ENCODE measurements around the gene TBX3.
"Not testable (repeated sequence)": the region's sequence is repeated elsewhere in the genome, so short reads cannot be mapped to it uniquely, and the experiment has no call there.

TBX3 gene

DNA sequence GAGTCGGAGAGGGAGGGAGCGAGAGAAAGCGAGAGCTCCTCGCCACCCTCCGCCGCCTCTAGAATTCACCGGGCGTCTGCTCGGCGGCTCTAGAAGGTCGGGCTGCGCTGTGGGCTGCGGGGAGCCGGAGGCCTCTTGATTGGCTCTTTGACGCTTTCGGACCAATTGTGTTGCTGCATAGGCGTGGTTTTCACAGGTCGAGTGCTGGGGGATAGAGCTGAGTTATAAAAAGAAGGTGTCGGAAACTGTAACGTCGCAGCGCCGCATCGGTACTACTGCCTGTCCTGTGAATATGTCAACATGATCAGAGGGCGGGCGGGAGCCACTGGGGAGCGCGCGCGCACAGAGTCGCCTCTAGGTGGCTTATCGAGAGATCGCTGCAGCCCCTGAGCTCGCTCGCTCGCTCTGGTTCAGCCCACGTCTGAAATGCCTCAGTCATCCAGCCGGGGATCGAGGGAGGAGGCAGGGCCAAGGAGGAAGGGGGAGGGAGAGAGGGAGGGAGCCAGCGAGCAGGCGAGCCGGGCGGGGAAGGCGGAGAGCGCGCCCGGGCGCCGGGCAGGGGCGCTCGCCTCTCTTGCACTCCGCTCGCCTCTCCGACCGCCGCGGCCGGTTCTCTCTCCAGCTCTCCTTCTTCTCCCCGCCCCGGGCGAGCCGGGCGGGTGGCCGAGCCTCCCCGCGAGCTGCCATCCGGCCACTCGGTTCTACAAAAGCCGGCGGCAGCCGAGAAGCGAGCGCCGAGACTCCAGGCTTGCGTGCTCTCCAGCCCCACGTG lies at the start of gene TBX3:
TSS of gene TBX3 (minus strand) at position 78 of the 772 bp plus-strand sequence. CDS start 975 bp downstream, outside the sequence.
- no peaks in the 10 kb centered on the region for H3K36me3 ChIP-seq (ENCODE audit: control insufficient read depth, insufficient read depth, low read length)
- no peak within 1 kb of the TSS for H3K9ac ChIP-seq (ENCODE audit: low read depth, low read length)
- peak within 1 kb of the TSS; percentile 48 for H3K4me3 ChIP-seq (ENCODE audit: low read depth, low read length)
- H3K9me3 ChIP-seq (ENCODE audit: control insufficient read depth, insufficient read depth, low read length) = no peaks in the 10 kb centered on the region
- H3K27me3 ChIP-seq (ENCODE audit: control insufficient read depth, insufficient read depth, low read length) = peaks cover 91% of the 10 kb centered on the region
- H3K4me1 ChIP-seq (ENCODE audit: control insufficient read depth, insufficient read depth, low read length) = peaks cover 9% of the 10 kb centered on the region

DNA sequence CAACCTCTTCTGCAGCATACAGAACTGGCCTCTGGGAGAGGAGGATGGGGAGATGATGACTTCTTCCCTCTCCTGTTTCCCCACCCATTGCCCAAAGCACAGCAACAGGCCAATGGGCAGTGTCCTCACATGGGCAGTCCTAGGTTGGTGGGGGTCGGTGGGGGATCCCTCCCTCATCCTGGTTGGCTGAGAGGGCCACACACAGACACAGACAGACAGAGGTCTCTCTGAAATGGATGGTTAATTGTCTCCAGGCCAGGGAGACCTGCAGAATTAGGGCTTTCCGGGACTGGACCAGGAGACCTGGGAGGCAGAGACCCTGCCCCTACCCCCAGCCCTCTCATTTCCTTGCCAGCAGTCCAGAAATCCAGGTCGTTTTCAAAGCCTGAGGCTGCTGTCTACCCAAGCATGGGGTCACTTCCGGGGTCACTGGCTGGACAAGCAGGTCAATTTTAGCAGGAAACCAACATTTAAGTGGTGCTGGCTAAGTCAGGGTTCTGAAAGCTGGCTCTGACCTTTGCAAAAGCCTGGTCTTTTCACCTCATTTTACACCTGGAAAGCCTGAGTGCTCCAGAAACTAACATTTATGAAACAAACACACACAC lies 48.6 kb upstream of the TBX3 start:
- H3K27me3 ChIP-seq (ENCODE audit: control insufficient read depth, insufficient read depth, low read length) = peaks cover 41% of the 10 kb centered on the region
- no peaks in the 10 kb centered on the region for H3K4me1 ChIP-seq (ENCODE audit: control insufficient read depth, insufficient read depth, low read length)
- H3K4me3 ChIP-seq (ENCODE audit: low read depth, low read length) = no peak overlapping the region
- no peak overlapping the region for H3K9ac ChIP-seq (ENCODE audit: low read depth, low read length)
- H3K36me3 ChIP-seq (ENCODE audit: control insufficient read depth, insufficient read depth, low read length) = no peaks in the 10 kb centered on the region
- no peaks in the 10 kb centered on the region for H3K9me3 ChIP-seq (ENCODE audit: control insufficient read depth, insufficient read depth, low read length)

DNA sequence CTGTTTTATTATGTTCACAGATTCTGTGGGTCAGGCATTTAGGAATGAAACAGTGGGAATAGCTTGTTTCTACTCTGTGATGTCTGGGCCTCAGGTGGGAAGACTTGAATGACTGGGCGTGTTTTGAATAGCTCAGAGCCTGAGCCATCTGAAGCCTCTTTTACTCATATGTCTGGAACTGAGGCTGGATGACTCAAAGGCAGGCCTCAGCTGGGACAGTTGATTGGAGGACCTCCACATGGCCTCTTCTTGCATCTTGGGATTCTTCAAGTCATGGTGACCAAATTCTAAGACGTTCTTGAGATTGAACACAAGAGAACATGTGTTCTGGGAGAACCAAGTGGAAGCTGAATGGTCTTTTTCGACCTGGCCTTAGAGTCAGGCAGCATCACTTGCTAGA lies 45.8 kb upstream of the TBX3 start:
- Histone ChIP-seq H3K9ac (ENCODE audit: low read depth, low read length) (no peak overlapping the region), H3K36me3 (ENCODE audit: control insufficient read depth, insufficient read depth, low read length) (no peaks in the 10 kb centered on the region)

DNA sequence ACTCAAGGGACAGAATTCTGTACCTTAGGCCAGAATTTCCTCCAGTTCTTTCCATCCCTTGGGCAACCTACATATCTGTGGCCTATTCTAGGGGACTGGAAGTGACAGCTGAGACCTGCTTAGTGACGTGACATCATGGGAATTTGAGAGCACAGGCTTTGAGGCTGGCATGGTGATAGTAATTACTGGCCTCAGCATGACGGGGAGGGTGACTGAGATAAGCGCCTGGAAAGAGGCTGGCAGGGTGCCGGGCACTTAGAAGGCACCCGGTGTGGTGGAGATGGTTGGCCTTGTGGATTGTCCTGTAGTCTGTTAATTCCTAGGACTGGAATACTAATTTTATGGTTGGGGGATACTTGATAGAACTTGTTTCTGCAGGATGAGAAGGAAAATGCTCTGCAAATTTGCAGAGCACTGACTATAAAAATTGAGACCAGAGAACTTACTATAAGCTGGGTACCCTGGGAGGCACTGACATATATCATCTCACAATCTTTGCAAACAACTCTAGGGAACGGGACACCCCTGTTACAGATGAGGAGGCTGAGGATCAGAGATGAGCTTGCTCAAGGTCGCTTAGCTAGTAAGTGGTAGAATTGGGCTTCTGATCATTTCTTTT lies 42.2 kb upstream of the TBX3 start:
- H3K9ac ChIP-seq (ENCODE audit: low read depth, low read length) = no peak overlapping the region
- H3K9me3 ChIP-seq (ENCODE audit: control insufficient read depth, insufficient read depth, low read length) = no peaks in the 10 kb centered on the region
- H3K4me1 ChIP-seq (ENCODE audit: control insufficient read depth, insufficient read depth, low read length) = no peaks in the 10 kb centered on the region
- H3K36me3 ChIP-seq (ENCODE audit: control insufficient read depth, insufficient read depth, low read length) = no peaks in the 10 kb centered on the region
- H3K4me3 ChIP-seq (ENCODE audit: low read depth, low read length) = no peak overlapping the region
- peaks cover 3% of the 10 kb centered on the region for H3K27me3 ChIP-seq (ENCODE audit: control insufficient read depth, insufficient read depth, low read length)

More for the DNA sequence above, 45.8 kb upstream of the TBX3 start:
- no peak overlapping the region for H3K4me3 ChIP-seq (ENCODE audit: low read depth, low read length)
- no peaks in the 10 kb centered on the region for H3K4me1 ChIP-seq (ENCODE audit: control insufficient read depth, insufficient read depth, low read length)
- no peaks in the 10 kb centered on the region for H3K9me3 ChIP-seq (ENCODE audit: control insufficient read depth, insufficient read depth, low read length)
- peaks cover 15% of the 10 kb centered on the region for H3K27me3 ChIP-seq (ENCODE audit: control insufficient read depth, insufficient read depth, low read length)

DNA sequence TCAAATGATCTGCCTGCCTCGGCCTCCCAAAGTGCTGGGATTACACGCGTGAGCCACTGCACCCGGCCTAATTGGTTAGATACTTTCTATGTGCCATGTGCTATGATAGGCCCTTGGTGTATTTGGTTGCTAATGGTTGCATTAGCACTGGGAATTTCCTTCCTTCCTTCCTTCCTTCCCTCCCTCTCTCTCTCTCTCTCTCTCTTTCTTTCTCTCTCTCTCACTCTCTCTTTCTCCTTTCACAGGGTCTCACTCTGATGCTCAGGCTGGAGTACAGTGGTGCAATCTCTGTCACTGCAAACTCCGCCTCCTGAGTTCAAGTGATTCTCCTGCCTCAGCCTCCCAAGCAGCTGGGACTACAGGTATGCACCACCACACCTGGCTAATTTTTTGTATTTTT lies 38.2 kb upstream of the TBX3 start:
- not testable (repeated sequence) for H3K27me3 ChIP-seq (ENCODE audit: control insufficient read depth, insufficient read depth, low read length); H3K9me3 ChIP-seq (ENCODE audit: control insufficient read depth, insufficient read depth, low read length); H3K9ac ChIP-seq (ENCODE audit: low read depth, low read length); H3K4me1 ChIP-seq (ENCODE audit: control insufficient read depth, insufficient read depth, low read length); H3K36me3 ChIP-seq (ENCODE audit: control insufficient read depth, insufficient read depth, low read length); H3K4me3 ChIP-seq (ENCODE audit: low read depth, low read length)

DNA sequence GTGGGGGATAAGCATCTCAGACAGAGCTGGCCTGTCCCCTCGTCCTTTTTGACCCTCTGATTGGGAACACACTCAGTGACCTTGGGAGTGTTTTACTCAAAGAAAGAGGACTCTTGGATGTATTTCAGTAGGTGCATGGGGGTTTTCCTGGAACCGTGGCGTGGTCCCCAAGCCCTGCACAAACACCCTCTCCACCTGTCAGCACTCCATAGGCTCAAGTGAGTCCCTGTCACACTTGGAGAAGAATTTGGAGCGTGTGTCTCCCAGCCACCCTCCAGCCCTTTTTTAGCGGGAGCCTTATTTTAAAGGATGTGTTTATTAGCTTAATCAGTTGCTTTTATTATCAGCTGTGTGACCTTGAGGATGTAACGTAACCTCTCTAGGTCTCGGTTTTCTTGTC lies 37.3 kb upstream of the TBX3 start:
- Histone ChIP-seq H3K9me3 (ENCODE audit: control insufficient read depth, insufficient read depth, low read length) (no peaks in the 10 kb centered on the region), H3K27me3 (ENCODE audit: control insufficient read depth, insufficient read depth, low read length) (peaks cover 3% of the 10 kb centered on the region), H3K9ac (ENCODE audit: low read depth, low read length) (no peak overlapping the region), H3K36me3 (ENCODE audit: control insufficient read depth, insufficient read depth, low read length) (no peaks in the 10 kb centered on the region), H3K4me3 (ENCODE audit: low read depth, low read length) (no peak overlapping the region), H3K4me1 (ENCODE audit: control insufficient read depth, insufficient read depth, low read length) (no peaks in the 10 kb centered on the region)

DNA sequence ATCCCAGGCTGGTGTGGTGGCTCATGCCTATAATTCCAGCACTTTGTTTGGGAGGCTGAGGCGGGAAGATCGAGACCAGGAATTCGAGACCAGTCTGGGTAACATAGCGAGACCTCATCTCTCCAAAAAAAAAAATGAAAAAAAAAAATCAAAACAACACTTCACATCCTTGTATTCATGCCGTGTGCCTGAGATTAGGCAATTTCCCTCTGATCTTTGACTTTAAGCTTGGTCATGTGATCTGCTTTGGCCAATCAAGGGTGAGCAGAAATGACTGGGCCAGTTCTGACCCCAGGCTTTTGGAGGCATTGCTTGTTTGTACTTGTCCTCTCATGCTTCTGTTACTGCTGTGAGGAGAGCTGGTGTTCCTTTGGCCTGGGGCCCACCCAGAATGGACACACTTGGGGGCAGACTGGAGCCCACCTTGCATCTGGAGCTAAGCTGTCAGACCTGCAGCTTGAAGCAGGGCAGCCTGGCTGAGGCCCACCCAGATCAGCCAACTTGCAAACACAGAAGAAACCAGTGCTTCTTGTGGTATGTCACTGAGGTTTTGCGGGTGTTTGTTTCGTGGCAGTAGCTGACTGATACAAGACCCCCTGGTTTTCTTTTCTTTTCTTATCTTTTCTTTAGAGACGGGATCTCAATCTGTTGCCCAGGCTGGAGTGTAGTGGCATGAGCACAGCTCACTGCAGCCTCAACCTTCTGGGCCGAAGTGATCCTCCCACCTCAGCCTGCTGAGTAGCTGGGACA lies 29.7 kb upstream of the TBX3 start:
- peaks cover 11% of the 10 kb centered on the region for H3K4me1 ChIP-seq (ENCODE audit: control insufficient read depth, insufficient read depth, low read length)
- no peak overlapping the region for H3K4me3 ChIP-seq (ENCODE audit: low read depth, low read length)
- H3K9ac ChIP-seq (ENCODE audit: low read depth, low read length) = no peak overlapping the region
- no peaks in the 10 kb centered on the region for H3K36me3 ChIP-seq (ENCODE audit: control insufficient read depth, insufficient read depth, low read length)
- H3K9me3 ChIP-seq (ENCODE audit: control insufficient read depth, insufficient read depth, low read length) = no peaks in the 10 kb centered on the region
- peaks cover 15% of the 10 kb centered on the region for H3K27me3 ChIP-seq (ENCODE audit: control insufficient read depth, insufficient read depth, low read length)

DNA sequence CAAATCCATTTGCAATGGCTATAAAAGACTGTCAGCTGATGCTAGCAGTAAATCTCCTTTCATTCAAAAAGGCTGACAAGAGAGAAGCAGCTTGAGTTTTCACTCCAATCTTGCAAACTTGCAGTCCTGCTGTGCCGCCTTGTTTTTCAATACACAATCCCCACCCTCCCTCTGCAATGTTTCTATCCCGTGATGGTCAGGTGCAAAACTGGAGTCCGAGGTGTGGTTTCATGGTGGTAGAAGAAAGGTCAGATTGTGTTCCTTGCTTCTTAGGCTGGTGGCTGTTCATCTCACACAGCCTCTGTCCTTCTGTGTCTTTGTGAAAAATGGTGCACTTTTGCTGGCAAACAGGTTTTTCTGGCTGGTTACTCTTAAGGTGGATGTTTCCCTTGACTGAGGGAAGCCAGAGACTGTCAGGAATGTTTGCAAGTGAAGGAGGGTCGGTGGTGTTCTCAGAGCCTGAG lies 27.7 kb upstream of the TBX3 start:
- H3K4me1 ChIP-seq (ENCODE audit: control insufficient read depth, insufficient read depth, low read length) = peaks cover 11% of the 10 kb centered on the region

DNA sequence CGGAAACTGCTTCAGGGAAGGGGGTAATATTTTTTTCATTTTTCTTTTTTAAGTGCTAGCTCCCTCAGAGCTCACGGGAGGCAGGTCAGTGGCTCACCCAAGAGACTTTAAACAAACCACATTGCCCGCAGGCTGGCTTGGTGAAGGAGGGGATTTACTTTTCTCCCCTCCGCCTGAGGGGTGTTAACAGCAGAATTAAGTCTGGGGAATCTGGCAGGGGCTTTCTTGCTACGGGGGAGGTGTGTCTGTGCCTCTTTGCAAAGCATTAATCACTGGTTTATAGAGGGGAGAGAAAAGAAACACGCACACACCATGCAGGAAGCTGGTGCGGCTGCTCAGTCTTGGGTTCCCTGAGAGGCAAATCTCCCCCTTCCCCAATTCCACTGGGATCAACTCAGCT lies 26.2 kb upstream of the TBX3 start:
- peaks cover 11% of the 10 kb centered on the region for H3K4me1 ChIP-seq (ENCODE audit: control insufficient read depth, insufficient read depth, low read length)
- no peaks in the 10 kb centered on the region for H3K36me3 ChIP-seq (ENCODE audit: control insufficient read depth, insufficient read depth, low read length)
- H3K9me3 ChIP-seq (ENCODE audit: control insufficient read depth, insufficient read depth, low read length) = no peaks in the 10 kb centered on the region
- H3K4me3 ChIP-seq (ENCODE audit: low read depth, low read length) = no peak overlapping the region
- peaks cover 31% of the 10 kb centered on the region for H3K27me3 ChIP-seq (ENCODE audit: control insufficient read depth, insufficient read depth, low read length)
- no peak overlapping the region for H3K9ac ChIP-seq (ENCODE audit: low read depth, low read length)

More for the DNA sequence above, 27.7 kb upstream of the TBX3 start:
- Histone ChIP-seq H3K27me3 (ENCODE audit: control insufficient read depth, insufficient read depth, low read length) (peaks cover 20% of the 10 kb centered on the region), H3K9me3 (ENCODE audit: control insufficient read depth, insufficient read depth, low read length) (no peaks in the 10 kb centered on the region), H3K4me3 (ENCODE audit: low read depth, low read length) (no peak overlapping the region), H3K36me3 (ENCODE audit: control insufficient read depth, insufficient read depth, low read length) (no peaks in the 10 kb centered on the region), H3K9ac (ENCODE audit: low read depth, low read length) (no peak overlapping the region)

DNA sequence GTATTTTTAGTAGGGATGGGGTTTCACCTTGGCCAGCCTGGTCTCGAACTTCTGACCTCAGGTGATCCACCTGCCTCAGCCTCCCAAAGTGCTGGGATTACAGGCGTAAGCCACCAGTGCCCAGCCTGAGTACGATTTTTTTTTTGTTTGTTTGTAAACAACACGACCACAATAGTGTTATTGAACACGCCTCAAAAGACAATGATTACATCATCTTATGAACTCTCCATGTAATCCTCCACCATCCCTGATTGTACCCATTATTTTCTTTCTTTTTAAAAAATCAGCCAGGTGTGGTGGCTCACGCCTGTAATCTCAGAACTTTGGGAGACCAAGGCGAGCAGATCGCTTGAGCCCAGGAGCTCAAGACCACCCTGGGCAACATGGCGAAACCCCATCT lies 25.1 kb upstream of the TBX3 start:
- Histone ChIP-seq H3K27me3 (ENCODE audit: control insufficient read depth, insufficient read depth, low read length) (peaks cover 35% of the 10 kb centered on the region), H3K9me3 (ENCODE audit: control insufficient read depth, insufficient read depth, low read length) (no peaks in the 10 kb centered on the region), H3K4me1 (ENCODE audit: control insufficient read depth, insufficient read depth, low read length) (peaks cover 11% of the 10 kb centered on the region), H3K36me3 (ENCODE audit: control insufficient read depth, insufficient read depth, low read length) (no peaks in the 10 kb centered on the region), H3K4me3 (ENCODE audit: low read depth, low read length) (no peak overlapping the region), H3K9ac (ENCODE audit: low read depth, low read length) (no peak overlapping the region)

DNA sequence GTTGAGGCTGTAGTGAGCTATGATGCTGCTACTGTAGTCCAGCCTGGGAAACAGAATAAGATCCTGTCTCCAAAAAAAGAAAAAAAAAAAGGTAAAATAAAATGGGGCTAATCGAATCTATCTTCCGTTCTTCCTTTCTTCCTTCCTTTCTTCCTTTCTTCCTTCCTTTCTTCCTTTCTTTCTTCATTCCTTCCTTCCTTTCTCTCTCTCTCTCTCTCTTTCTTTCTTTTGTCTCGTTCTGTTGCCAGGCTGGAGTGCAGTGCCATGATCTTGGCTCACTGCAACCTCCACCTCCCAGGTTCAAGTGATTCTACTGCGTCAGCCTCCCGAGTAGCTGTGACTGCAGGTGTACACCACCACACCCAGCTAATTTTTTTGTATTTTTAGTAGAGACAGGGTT lies 24.6 kb upstream of the TBX3 start:
- not testable (repeated sequence) for H3K4me3 ChIP-seq (ENCODE audit: low read depth, low read length); H3K36me3 ChIP-seq (ENCODE audit: control insufficient read depth, insufficient read depth, low read length); H3K9ac ChIP-seq (ENCODE audit: low read depth, low read length); H3K9me3 ChIP-seq (ENCODE audit: control insufficient read depth, insufficient read depth, low read length)
- peaks cover 40% of the 10 kb centered on the region for H3K27me3 ChIP-seq (ENCODE audit: control insufficient read depth, insufficient read depth, low read length)
- peaks cover 14% of the 10 kb centered on the region for H3K4me1 ChIP-seq (ENCODE audit: control insufficient read depth, insufficient read depth, low read length)
